Measurements from ENCODE around the gene SESN1.

- TF ChIP-seq POLR2A (IDR thresholded peaks at IDR 0.05), result no peak
- no peak for TF ChIP-seq CTCF (IDR thresholded peaks at IDR 0.05 in 8 of 11, conservative IDR thresholded peaks at IDR 0.05 in 3 of 11)
- no peak for TF ChIP-seq POLR2AphosphoS5 (IDR thresholded peaks at IDR 0.05)
These were observed 18.3 kb downstream of the SESN1 start for GRCh38 chr6:109076377-109076776.
